Testis (tissue), 3 donors: ENCODE data around the gene HBS1L. TPM values are rescaled to one million over a fixed set of nuclear protein-coding genes. Genes with fewer than 3 reads are reported as not detected.

Source experiments
- DNase-seq: peaks from one replicate; pipeline ENCODE4 v3.0.0-alpha.2; 2019
- H3K27ac ChIP-seq, 2 donors: fragments of 200-600 bp; sonication (generic); one replicate each; pipeline ENCODE4 v1.5.1; 2019
- H3K27me3 ChIP-seq: fragments of 200-600 bp; sonication (generic); one replicate; pipeline ENCODE4 v1.5.1; 2019
- H3K36me3 ChIP-seq: fragments of 200-600 bp; sonication (generic); one replicate; pipeline ENCODE4 v1.5.1; 2017; ENCODE audit warnings: low read depth; ENCODE audit errors: missing control alignments
- H3K4me1 ChIP-seq: fragments of 200-600 bp; sonication (generic); one replicate; pipeline ENCODE4 v1.5.1; 2019
- H3K4me3 ChIP-seq, 2 donors: fragments of 200-600 bp; sonication (generic); one replicate each; pipeline ENCODE4 v1.5.1; 2017 to 2019
- H3K9me3 ChIP-seq: fragments of 200-600 bp; sonication (generic); one replicate; pipeline ENCODE4 v1.5.1; 2017
- CTCF ChIP-seq, 3 experiments: fragments of 450-650 bp in 2 of 3; fragments of 200-600 bp in 1 of 3; sonication (generic) in 1 of 3; IDR thresholded peaks; one replicate each; pipeline ENCODE4 v1.5.1; 2016 to 2019; ENCODE audit warnings: antibody characterized with exemption in 3 of 3, mild to moderate bottlenecking in 2 of 3, moderate library complexity in 1 of 3
- POLR2A ChIP-seq: fragments of 450-650 bp; IDR thresholded peaks from one replicate; pipeline ENCODE4 v1.6.1; 2017; ENCODE audit warnings: antibody characterized with exemption, mild to moderate bottlenecking, moderate library complexity
- WGBS, 2 donors: methylation state at CpG; one replicate each; pipeline ENCODE4 v1.1.5; 2018; 5-methylcytosine and 5-hydroxymethylcytosine counted together
- intact Hi-C: fragments of 100-400 bp; cut with DNase I; formaldehyde crosslinking; loops from one replicate; pipeline ENCODE4 v1.15.1; 2023; ENCODE audit warnings: low total_unique reads
- polyA plus RNA-seq: library from polyadenylated mRNA; stranded (reverse); fragments of 350-450 nt; fragmentation: Illumina TruSeq; extraction: RNeasy Lipid Tissue Mini Kit (QIAGEN cat#74804); gene quantifications from one replicate; pipeline ENCODE4 v1.2.3, GENCODE V29; 2014; ENCODE audit warnings: low read depth, low replicate concordance; ENCODE audit not compliant: insufficient read depth
- total RNA-seq, 2 donors: library from RNA; depleted of rRNA; stranded (reverse); fragments of >200 nt; gene quantifications; one replicate each; pipeline ENCODE4 v1.2.3, GENCODE V29; 2016

Gene HBS1L
- total and polyA plus RNA-seq, 3 donors from 2014 or later = 41.1 to 54.9 (median 51.8) TPM

- TF ChIP-seq CTCF (IDR thresholded peaks at IDR 0.05) (no peak), POLR2A (no peak)
- Histone ChIP-seq H3K4me3 (no peak overlapping the region), H3K27ac (no peak overlapping the region), H3K4me1 (no peaks in the 10 kb centered on the region), H3K27me3 (no peaks in the 10 kb centered on the region), H3K36me3 (no peaks in the 10 kb centered on the region), H3K9me3 (no peaks in the 10 kb centered on the region)
- DNase-seq = no peak
- intact Hi-C loops = no loop called here
- 62 to 68% methylated on average over 2 of the region's 2 CpGs for WGBS, 2 donors
Observed at GRCh38 chr6:135022050-135022697, 32.4 kb downstream of the HBS1L start.

GRCh38 chr6:135021310-135022049, 33.1 kb downstream of the HBS1L start:
- intact Hi-C loops = no loop called here

GRCh38 chr6:135018941-135019340, 35.7 kb downstream of the HBS1L start:
- intact Hi-C loops = no loop called here
- H3K36me3 ChIP-seq = no peaks in the 10 kb centered on the region

More at GRCh38 chr6:135021310-135022049, 33.1 kb downstream of the HBS1L start:
- Histone ChIP-seq H3K4me1 (no peaks in the 10 kb centered on the region), H3K9me3 (no peaks in the 10 kb centered on the region), H3K27me3 (no peaks in the 10 kb centered on the region), H3K4me3 (no peak overlapping the region), H3K36me3 (no peaks in the 10 kb centered on the region), H3K27ac (no peak overlapping the region)
- WGBS, 2 donors = 68 to 69% methylated on average over 4 of the region's 4 CpGs
- no peak for TF ChIP-seq POLR2A
- TF ChIP-seq CTCF (IDR thresholded peaks at IDR 0.05) = no peak
- DNase-seq = no peak

GRCh38 chr6:135018052-135018451, 36.6 kb downstream of the HBS1L start:
- intact Hi-C loops = no loop called here
- Histone ChIP-seq H3K9me3 (no peaks in the 10 kb centered on the region), H3K36me3 (no peaks in the 10 kb centered on the region), H3K4me1 (no peaks in the 10 kb centered on the region), H3K4me3 (no peak overlapping the region), H3K27ac (no peak overlapping the region), H3K27me3 (no peaks in the 10 kb centered on the region)
- TF ChIP-seq CTCF (IDR thresholded peaks at IDR 0.05) (no peak), POLR2A (no peak)
- WGBS, 2 donors = 94% methylated on average over 2 of the region's 2 CpGs
- DNase-seq = no peak

More at GRCh38 chr6:135018941-135019340, 35.7 kb downstream of the HBS1L start:
- Histone ChIP-seq H3K4me3 (no peak overlapping the region), H3K9me3 (no peaks in the 10 kb centered on the region), H3K27me3 (no peaks in the 10 kb centered on the region), H3K27ac (no peak overlapping the region), H3K4me1 (no peaks in the 10 kb centered on the region)
- 96 to 97% methylated on average over 1 of the region's 1 CpG for WGBS, 2 donors
- DNase-seq = no peak
- no peak for TF ChIP-seq POLR2A
- TF ChIP-seq CTCF (IDR thresholded peaks at IDR 0.05) = no peak
